Fibroblast of lung (primary cell): Measurements from ENCODE around the gene SCMH1.

Experiments
- EZH2 ChIP-seq: IDR thresholded peaks from 2 replicates; pipeline ENCODE4 v1.5.1; 2012; ENCODE audit warnings: low read length, control low read depth, mild to moderate bottlenecking; ENCODE audit errors: missing control alignments
- TF ChIP-seq, protein P1 (sequence below), 2 donors: IDR thresholded peaks in 1 of 2; conservative IDR thresholded peaks in 1 of 2; 1 replicate in 1 of 2; 2 replicates in 1 of 2; pipeline ENCODE4 v1.5.1; 2011 to 2012; ENCODE audit warnings: low read length in 2 of 2, control low read depth in 1 of 2, inconsistent platforms in 1 of 2, low read depth in 1 of 2, mild to moderate bottlenecking in 1 of 2

GRCh38 chr1:41014871-41015270 is 227.2 kb downstream of the SCMH1 start:
- TF ChIP-seq, protein P1, sequence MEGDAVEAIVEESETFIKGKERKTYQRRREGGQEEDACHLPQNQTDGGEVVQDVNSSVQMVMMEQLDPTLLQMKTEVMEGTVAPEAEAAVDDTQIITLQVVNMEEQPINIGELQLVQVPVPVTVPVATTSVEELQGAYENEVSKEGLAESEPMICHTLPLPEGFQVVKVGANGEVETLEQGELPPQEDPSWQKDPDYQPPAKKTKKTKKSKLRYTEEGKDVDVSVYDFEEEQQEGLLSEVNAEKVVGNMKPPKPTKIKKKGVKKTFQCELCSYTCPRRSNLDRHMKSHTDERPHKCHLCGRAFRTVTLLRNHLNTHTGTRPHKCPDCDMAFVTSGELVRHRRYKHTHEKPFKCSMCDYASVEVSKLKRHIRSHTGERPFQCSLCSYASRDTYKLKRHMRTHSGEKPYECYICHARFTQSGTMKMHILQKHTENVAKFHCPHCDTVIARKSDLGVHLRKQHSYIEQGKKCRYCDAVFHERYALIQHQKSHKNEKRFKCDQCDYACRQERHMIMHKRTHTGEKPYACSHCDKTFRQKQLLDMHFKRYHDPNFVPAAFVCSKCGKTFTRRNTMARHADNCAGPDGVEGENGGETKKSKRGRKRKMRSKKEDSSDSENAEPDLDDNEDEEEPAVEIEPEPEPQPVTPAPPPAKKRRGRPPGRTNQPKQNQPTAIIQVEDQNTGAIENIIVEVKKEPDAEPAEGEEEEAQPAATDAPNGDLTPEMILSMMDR (conservative IDR thresholded peaks at IDR 0.05 in 1 of 2, IDR thresholded peaks at IDR 0.05 in 1 of 2; ENCODE audit: low read depth in 1 of 2, low read length in 2 of 2), result no peak
- TF ChIP-seq EZH2, result no peak
